ENCODE data around the gene JAM3.

DNA sequence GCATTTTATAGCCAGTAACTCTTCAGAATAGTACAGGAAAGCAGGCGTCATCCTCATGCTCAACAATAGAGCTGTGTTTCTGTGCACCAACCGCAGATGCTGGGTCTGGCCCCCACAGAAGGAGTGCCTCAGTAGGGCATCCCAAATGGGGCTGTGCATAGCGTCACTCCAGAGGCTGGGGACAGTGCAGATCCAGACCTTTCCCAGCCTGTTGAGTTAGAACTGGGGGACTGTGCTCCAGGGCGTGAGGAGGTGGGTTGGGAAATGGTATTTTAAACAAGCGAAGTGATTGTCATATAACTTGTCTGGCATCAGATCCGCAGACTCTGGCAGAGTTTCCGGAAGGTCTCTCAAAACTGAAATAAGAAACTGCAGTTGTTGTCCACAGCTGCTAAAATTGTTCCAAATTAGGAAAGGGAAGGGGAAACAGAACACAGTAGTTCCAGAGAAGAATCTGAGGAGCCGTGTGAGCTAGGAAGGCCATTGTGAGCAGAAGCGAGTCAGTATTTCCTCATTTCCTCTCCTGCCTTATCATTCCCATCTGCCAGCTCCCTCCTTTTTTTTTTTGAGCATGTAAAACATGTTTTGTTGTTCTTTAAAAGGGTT, 52.2 kb downstream of the JAM3 start:
- TF ChIP-seq, protein P1, sequence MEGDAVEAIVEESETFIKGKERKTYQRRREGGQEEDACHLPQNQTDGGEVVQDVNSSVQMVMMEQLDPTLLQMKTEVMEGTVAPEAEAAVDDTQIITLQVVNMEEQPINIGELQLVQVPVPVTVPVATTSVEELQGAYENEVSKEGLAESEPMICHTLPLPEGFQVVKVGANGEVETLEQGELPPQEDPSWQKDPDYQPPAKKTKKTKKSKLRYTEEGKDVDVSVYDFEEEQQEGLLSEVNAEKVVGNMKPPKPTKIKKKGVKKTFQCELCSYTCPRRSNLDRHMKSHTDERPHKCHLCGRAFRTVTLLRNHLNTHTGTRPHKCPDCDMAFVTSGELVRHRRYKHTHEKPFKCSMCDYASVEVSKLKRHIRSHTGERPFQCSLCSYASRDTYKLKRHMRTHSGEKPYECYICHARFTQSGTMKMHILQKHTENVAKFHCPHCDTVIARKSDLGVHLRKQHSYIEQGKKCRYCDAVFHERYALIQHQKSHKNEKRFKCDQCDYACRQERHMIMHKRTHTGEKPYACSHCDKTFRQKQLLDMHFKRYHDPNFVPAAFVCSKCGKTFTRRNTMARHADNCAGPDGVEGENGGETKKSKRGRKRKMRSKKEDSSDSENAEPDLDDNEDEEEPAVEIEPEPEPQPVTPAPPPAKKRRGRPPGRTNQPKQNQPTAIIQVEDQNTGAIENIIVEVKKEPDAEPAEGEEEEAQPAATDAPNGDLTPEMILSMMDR (IDR thresholded peaks at IDR 0.05; ENCODE audit: insufficient read depth, low read length), result no peak
- TF ChIP-seq, protein P2, sequence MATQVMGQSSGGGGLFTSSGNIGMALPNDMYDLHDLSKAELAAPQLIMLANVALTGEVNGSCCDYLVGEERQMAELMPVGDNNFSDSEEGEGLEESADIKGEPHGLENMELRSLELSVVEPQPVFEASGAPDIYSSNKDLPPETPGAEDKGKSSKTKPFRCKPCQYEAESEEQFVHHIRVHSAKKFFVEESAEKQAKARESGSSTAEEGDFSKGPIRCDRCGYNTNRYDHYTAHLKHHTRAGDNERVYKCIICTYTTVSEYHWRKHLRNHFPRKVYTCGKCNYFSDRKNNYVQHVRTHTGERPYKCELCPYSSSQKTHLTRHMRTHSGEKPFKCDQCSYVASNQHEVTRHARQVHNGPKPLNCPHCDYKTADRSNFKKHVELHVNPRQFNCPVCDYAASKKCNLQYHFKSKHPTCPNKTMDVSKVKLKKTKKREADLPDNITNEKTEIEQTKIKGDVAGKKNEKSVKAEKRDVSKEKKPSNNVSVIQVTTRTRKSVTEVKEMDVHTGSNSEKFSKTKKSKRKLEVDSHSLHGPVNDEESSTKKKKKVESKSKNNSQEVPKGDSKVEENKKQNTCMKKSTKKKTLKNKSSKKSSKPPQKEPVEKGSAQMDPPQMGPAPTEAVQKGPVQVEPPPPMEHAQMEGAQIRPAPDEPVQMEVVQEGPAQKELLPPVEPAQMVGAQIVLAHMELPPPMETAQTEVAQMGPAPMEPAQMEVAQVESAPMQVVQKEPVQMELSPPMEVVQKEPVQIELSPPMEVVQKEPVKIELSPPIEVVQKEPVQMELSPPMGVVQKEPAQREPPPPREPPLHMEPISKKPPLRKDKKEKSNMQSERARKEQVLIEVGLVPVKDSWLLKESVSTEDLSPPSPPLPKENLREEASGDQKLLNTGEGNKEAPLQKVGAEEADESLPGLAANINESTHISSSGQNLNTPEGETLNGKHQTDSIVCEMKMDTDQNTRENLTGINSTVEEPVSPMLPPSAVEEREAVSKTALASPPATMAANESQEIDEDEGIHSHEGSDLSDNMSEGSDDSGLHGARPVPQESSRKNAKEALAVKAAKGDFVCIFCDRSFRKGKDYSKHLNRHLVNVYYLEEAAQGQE (IDR thresholded peaks at IDR 0.05; ENCODE audit: insufficient replicate concordance, low read depth), result no peak
- TF ChIP-seq GABPA (IDR thresholded peaks at IDR 0.05; ENCODE audit: low read depth), result no peak
- TF ChIP-seq POLR2AphosphoS5 (IDR thresholded peaks at IDR 0.05; ENCODE audit: low read depth), result no peak
- no peak for TF ChIP-seq SPI1 (IDR thresholded peaks at IDR 0.05; ENCODE audit: borderline replicate concordance, low read depth)
